HepG2 (cell line): ENCODE data around the gene TMEM95. TPM values are rescaled to one million over a fixed set of nuclear protein-coding genes. Genes with fewer than 3 reads are reported as not detected.

ENCODE experiments used
- MTF1 ChIP-seq: sonication (generic); formaldehyde crosslinking; IDR thresholded peaks from 2 replicates; pipeline ENCODE4 v1.5.0; 2020; ENCODE audit warnings: missing genetic modification reagents
- NCOR1 ChIP-seq: fragments of 200-600 bp; sonication (generic); IDR thresholded peaks from 2 replicates; pipeline ENCODE4 v1.7.0; 2017; ENCODE audit warnings: antibody characterized with exemption, low read length, borderline replicate concordance
- RCOR2 ChIP-seq: IDR thresholded peaks from 2 replicates; pipeline ENCODE4 v1.6.1; 2016; ENCODE audit warnings: missing biosample characterization, missing genetic modification reagents
- SNAPC4 ChIP-seq: sonication (generic); formaldehyde crosslinking; IDR thresholded peaks from 2 replicates; pipeline ENCODE4 v1.4.0; 2020; ENCODE audit warnings: mild to moderate bottlenecking, missing genetic modification reagents
- ZNF34 ChIP-seq: sonication (generic); formaldehyde crosslinking; IDR thresholded peaks from 2 replicates; pipeline ENCODE4 v1.4.0; 2020; ENCODE audit warnings: mild to moderate bottlenecking, missing genetic modification reagents, borderline replicate concordance
- ZNF784 ChIP-seq: sonication (generic); formaldehyde crosslinking; IDR thresholded peaks from 2 replicates; pipeline ENCODE4 v1.5.1; 2020; ENCODE audit warnings: missing genetic modification reagents, mild to moderate bottlenecking, borderline replicate concordance
- ZNF792 ChIP-seq: IDR thresholded peaks from 2 replicates; pipeline ENCODE4 v1.6.1; 2016
- polyA plus RNA-seq, 8 experiments: library from polyadenylated mRNA; depleted of rRNA in 3 of 8; stranded (reverse) in 7 of 8; unstranded in 1 of 8; fragments of >200 nt; fragmentation: Illumina TruSeq in 4 of 8; extraction: Trizol in 4 of 8; gene quantifications; 2 replicates each; pipeline versions ENCODE4 v1.2.1 to v1.2.3, GENCODE V29; 2011 to 2016; ENCODE audit warnings: low read depth in 4 of 8, missing spikeins in 1 of 8, mixed read lengths in 1 of 8; ENCODE audit not compliant: insufficient read depth in 1 of 8
- total RNA-seq, 5 experiments: library from RNA; depleted of rRNA; stranded (reverse); fragments of >200 nt; fragmentation: Illumina TruSeq; extraction: Trizol; gene quantifications; 2 replicates each; pipeline ENCODE4 v1.2.3, GENCODE V29; 2016; ENCODE audit warnings: low read depth in 1 of 5
- TF ChIP-seq, protein P1 (sequence below): sonication (generic); formaldehyde crosslinking; IDR thresholded peaks from 2 replicates; pipeline ENCODE4 v1.4.0; 2020; ENCODE audit warnings: missing genetic modification reagents, borderline replicate concordance
- TF ChIP-seq, protein P2 (sequence below): sonication (generic); formaldehyde crosslinking; IDR thresholded peaks from 2 replicates; pipeline ENCODE4 v1.8.0; 2022; ENCODE audit warnings: mild to moderate bottlenecking, missing genetic modification reagents, moderate library complexity
- TF ChIP-seq, protein P3 (sequence below): sonication (generic); formaldehyde crosslinking; IDR thresholded peaks from 2 replicates; pipeline ENCODE4 v1.9.0; 2021; ENCODE audit warnings: missing genetic modification reagents, mild to moderate bottlenecking, borderline replicate concordance
- TF ChIP-seq, protein P4 (sequence below): sonication (generic); formaldehyde crosslinking; IDR thresholded peaks from 2 replicates; pipeline ENCODE4 v1.4.0; 2020; ENCODE audit warnings: missing genetic modification reagents, borderline replicate concordance
- TF ChIP-seq, protein P5 (sequence below): IDR thresholded peaks from 2 replicates; pipeline ENCODE4 v1.6.1; 2018; ENCODE audit warnings: missing genetic modification reagents
- TF ChIP-seq, protein P6 (sequence below): sonication (generic); formaldehyde crosslinking; IDR thresholded peaks from 2 replicates; pipeline ENCODE4 v1.4.0; 2020; ENCODE audit warnings: mild to moderate bottlenecking, missing genetic modification reagents

Gene TMEM95
- total and polyA plus RNA-seq, 2 of the 13 experiments (the other 11 are each of a cell fraction or from before 2014, with no cell fraction given), result not detected

DNA sequence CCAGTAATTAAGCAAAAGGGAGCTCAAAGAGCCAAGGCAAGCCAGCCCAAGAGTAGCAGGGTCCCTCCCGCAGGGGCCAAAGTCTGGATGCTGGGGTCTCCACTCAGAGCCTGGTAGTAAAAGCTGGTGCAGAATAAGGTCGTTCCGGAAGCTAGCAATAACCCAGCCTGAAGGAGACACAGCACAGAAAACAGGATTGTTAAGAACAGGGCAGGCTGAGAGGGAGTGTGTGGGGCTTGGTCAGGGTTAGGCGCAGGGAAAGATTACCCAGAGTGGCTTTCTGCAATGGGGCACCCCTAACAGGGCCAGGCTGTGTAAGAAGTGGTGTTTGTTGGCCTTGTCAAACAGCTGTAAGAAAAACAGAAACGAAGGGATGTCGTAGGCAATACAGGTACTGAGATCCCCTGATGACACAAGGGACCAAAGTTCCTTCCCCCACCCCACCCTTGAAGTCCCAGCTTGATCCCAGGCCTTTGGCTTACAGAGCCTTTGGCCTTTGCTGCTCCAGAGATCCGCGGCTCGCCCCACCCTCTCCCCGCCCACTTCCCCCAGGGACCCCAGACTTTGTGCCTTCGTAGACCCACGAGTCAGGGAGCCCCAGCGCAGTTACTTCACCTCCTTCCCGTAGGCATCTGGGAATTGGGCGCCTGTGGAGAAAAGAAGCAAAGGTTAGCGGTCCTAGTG lies 48.2 kb downstream of the TMEM95 start (continued):
- TF ChIP-seq ZNF34 (CRISPR knock-in tag) (no peak), RCOR2 (CRISPR knock-in tag) (no peak), ZNF784 (CRISPR knock-in tag) (no peak), ZNF792 (no peak), MTF1 (CRISPR knock-in tag) (no peak), SNAPC4 (CRISPR knock-in tag) (no peak), NCOR1 (no peak)
- TF ChIP-seq, protein P1, sequence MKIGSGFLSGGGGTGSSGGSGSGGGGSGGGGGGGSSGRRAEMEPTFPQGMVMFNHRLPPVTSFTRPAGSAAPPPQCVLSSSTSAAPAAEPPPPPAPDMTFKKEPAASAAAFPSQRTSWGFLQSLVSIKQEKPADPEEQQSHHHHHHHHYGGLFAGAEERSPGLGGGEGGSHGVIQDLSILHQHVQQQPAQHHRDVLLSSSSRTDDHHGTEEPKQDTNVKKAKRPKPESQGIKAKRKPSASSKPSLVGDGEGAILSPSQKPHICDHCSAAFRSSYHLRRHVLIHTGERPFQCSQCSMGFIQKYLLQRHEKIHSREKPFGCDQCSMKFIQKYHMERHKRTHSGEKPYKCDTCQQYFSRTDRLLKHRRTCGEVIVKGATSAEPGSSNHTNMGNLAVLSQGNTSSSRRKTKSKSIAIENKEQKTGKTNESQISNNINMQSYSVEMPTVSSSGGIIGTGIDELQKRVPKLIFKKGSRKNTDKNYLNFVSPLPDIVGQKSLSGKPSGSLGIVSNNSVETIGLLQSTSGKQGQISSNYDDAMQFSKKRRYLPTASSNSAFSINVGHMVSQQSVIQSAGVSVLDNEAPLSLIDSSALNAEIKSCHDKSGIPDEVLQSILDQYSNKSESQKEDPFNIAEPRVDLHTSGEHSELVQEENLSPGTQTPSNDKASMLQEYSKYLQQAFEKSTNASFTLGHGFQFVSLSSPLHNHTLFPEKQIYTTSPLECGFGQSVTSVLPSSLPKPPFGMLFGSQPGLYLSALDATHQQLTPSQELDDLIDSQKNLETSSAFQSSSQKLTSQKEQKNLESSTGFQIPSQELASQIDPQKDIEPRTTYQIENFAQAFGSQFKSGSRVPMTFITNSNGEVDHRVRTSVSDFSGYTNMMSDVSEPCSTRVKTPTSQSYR, result peak; percentile 54; the same call in 1 of the 2 replicates
- TF ChIP-seq, protein P2, sequence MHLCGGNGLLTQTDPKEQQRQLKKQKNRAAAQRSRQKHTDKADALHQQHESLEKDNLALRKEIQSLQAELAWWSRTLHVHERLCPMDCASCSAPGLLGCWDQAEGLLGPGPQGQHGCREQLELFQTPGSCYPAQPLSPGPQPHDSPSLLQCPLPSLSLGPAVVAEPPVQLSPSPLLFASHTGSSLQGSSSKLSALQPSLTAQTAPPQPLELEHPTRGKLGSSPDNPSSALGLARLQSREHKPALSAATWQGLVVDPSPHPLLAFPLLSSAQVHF (CRISPR knock-in tag), result no peak
- TF ChIP-seq, protein P3, sequence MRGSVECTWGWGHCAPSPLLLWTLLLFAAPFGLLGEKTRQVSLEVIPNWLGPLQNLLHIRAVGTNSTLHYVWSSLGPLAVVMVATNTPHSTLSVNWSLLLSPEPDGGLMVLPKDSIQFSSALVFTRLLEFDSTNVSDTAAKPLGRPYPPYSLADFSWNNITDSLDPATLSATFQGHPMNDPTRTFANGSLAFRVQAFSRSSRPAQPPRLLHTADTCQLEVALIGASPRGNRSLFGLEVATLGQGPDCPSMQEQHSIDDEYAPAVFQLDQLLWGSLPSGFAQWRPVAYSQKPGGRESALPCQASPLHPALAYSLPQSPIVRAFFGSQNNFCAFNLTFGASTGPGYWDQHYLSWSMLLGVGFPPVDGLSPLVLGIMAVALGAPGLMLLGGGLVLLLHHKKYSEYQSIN (CRISPR knock-in tag), result no peak
- TF ChIP-seq, protein P4, sequence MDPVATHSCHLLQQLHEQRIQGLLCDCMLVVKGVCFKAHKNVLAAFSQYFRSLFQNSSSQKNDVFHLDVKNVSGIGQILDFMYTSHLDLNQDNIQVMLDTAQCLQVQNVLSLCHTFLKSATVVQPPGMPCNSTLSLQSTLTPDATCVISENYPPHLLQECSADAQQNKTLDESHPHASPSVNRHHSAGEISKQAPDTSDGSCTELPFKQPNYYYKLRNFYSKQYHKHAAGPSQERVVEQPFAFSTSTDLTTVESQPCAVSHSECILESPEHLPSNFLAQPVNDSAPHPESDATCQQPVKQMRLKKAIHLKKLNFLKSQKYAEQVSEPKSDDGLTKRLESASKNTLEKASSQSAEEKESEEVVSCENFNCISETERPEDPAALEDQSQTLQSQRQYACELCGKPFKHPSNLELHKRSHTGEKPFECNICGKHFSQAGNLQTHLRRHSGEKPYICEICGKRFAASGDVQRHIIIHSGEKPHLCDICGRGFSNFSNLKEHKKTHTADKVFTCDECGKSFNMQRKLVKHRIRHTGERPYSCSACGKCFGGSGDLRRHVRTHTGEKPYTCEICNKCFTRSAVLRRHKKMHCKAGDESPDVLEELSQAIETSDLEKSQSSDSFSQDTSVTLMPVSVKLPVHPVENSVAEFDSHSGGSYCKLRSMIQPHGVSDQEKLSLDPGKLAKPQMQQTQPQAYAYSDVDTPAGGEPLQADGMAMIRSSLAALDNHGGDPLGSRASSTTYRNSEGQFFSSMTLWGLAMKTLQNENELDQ (CRISPR knock-in tag), result no peak
- TF ChIP-seq, protein P5, sequence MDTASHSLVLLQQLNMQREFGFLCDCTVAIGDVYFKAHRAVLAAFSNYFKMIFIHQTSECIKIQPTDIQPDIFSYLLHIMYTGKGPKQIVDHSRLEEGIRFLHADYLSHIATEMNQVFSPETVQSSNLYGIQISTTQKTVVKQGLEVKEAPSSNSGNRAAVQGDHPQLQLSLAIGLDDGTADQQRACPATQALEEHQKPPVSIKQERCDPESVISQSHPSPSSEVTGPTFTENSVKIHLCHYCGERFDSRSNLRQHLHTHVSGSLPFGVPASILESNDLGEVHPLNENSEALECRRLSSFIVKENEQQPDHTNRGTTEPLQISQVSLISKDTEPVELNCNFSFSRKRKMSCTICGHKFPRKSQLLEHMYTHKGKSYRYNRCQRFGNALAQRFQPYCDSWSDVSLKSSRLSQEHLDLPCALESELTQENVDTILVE, result no peak
- TF ChIP-seq, protein P6, sequence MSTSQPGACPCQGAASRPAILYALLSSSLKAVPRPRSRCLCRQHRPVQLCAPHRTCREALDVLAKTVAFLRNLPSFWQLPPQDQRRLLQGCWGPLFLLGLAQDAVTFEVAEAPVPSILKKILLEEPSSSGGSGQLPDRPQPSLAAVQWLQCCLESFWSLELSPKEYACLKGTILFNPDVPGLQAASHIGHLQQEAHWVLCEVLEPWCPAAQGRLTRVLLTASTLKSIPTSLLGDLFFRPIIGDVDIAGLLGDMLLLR (CRISPR knock-in tag), result no peak
